ENCODE measurements around the gene ADGRL1.
"Not testable (repeated sequence)": the region's sequence is repeated elsewhere in the genome, so short reads cannot be mapped to it uniquely, and the experiment has no call there.

Gene ADGRL1

DNA sequence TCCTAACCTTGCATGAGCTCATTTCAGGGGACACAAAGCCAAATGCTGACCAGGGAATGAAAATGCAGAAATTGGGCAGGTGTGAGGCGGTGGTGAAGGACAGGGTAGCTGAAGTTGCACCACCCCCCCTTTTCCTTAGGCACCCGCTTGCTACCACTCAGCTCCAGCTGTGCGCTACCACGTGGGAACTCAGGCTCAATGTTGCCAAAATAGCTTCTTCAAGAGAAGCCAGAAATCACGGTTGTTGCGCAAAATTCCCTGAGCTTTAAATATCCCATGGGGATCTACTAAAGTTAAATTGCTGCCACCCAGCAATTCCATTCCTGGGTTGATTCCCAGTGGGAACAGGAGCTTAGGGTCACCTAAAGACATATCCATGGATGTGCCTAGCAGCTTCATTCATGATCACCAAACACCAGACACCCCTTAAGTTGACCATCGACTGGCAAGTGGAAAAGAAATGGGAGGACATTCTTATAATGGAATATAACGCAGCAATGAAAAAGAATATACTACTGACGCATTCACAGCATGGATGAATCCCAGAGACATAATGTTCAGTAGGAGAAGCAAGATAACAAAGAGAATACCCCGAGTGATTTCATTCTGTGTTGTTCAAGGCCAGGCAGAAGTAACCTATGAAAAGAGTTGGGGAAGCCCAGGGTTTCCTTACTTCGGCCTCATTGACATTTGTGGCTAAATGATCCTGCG is 12.8 kb upstream of the ADGRL1 start:
- in situ Hi-C loops (cut with HindIII; ENCODE audit: low sequenced_read_pairs) = no loop called here

- in situ Hi-C loops (cut with HindIII; ENCODE audit: low sequenced_read_pairs) = not testable (repeated sequence)
Measured at GRCh38 chr19:14217886-14218285, 11.9 kb upstream of the ADGRL1 start.

DNA sequence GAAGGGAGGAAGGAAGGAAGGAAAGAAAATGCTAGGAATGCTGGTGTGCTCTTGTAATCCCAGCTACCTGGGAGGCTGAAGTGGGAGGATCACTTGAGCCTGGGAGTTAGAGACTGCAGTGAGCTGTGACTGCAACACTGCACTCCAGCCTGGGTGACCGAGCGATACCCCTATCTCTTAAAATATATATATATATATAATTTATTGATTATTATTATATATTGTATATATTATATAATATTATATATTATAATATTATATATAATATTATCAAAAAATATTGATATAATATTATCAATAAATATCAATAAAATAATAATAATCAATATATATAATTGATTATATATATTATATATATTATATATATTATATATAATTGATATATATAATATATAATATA is 8.6 kb upstream of the ADGRL1 start:
- in situ Hi-C loops (cut with HindIII; ENCODE audit: low sequenced_read_pairs) = no loop called here

GRCh38 chr19:14210182-14210581 is 4.2 kb upstream of the ADGRL1 start:
- in situ Hi-C loops (cut with HindIII; ENCODE audit: low sequenced_read_pairs) = not testable (repeated sequence)

- in situ Hi-C loops (cut with HindIII; ENCODE audit: low sequenced_read_pairs) = not testable (repeated sequence)
Measured at GRCh38 chr19:14209401-14209800, 3.4 kb upstream of the ADGRL1 start.

DNA sequence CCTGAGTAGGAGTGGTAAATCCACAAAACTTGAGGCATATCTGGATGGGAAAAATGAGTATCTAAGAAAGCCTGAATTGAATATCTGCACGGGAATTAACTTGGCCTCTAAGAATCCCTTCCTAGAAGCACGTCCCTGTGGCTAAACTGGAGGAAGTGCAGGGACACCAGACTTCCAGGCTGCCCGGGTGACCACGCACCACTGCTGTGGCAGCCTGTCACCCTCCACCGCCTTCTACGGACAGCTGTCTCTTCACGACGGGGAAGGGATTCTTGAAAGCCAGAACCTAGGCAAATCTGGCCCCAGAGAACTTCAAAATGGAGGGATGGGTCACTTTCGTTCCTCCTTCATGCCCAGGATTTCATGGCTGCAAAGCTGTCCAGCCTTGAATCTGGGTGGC is 2.5 kb upstream of the ADGRL1 start:
- in situ Hi-C loops (cut with HindIII; ENCODE audit: low sequenced_read_pairs) = not testable (repeated sequence)

GRCh38 chr19:14207796-14208195 is 1.8 kb upstream of the ADGRL1 start:
- in situ Hi-C loops (cut with HindIII; ENCODE audit: low sequenced_read_pairs) = not testable (repeated sequence)

GRCh38 chr19:14206737-14207726 is 1.1 kb upstream of the ADGRL1 start:
- in situ Hi-C loops (cut with HindIII; ENCODE audit: low sequenced_read_pairs) = not testable (repeated sequence)

GRCh38 chr19:14206308-14206707 is 339 bp upstream of the ADGRL1 start:
- in situ Hi-C loops (cut with HindIII; ENCODE audit: low sequenced_read_pairs) = not testable (repeated sequence)

- in situ Hi-C loops (cut with HindIII; ENCODE audit: low sequenced_read_pairs) = not testable (repeated sequence)
Measured at GRCh38 chr19:14204676-14205451, 1.1 kb downstream of the ADGRL1 start.

DNA sequence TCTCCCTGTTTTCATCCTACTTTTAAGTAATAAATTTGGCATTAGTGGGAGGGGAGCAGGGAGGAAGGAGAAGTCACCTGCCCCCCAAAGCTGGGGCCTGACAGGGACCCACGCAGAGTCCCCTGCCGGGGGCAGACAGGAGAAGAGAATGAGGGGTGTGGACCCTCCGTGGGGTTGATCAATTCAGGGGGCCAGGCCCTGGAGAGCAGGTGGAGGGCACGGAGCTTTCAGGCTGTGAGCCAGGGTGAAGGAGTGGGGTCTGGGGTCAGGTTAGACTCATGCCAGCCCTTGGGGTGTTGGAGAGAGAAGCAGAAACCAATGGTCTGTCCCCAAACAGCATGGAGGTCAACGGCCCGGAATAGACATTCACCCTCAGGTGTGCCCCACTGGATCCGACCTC is 1.8 kb downstream of the ADGRL1 start:
- in situ Hi-C loops (cut with HindIII; ENCODE audit: low sequenced_read_pairs) = not testable (repeated sequence)

DNA sequence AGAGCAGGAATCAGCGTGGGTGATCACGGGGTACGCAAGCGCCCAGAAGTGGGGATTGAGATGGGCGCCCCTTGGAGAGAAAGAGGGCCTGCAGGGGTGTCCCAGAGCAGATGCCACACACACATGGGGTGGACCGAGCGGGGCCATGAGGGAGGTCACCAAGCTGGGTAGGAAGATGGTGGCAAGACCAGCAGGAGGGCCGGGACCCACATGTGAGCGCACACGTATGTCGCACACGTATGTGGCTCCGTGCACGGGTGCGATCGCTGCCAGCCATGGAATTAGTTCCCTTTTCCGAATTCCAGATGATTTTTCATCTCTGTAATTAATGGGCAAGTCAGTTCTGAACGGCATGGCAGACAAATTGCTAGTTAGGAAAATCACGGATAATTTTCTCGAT is 2.2 kb downstream of the ADGRL1 start:
- in situ Hi-C loops (cut with HindIII; ENCODE audit: low sequenced_read_pairs) = not testable (repeated sequence)

GRCh38 chr19:14203177-14203576 is 2.8 kb downstream of the ADGRL1 start:
- in situ Hi-C loops (cut with HindIII; ENCODE audit: low sequenced_read_pairs) = no loop called here

DNA sequence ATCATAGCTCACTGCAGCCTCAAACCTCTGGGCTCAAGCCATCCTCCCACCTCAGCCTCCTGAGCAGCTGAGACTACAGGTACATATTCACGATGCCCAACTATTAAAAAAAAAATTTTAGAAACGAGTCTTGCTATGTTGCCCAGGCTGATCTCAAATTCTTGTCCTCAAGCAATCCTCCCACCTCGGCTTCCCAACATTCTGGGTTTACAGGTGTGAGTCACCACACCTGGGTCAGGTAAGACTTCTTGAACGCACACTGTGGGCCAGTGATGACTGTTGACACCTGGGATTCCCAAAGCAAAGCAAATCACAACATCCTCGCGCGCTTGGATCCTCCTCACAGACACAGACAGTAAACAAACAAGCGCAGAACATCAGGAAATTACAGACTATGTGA is 4.5 kb downstream of the ADGRL1 start:
- in situ Hi-C loops (cut with HindIII; ENCODE audit: low sequenced_read_pairs) = not testable (repeated sequence)

DNA sequence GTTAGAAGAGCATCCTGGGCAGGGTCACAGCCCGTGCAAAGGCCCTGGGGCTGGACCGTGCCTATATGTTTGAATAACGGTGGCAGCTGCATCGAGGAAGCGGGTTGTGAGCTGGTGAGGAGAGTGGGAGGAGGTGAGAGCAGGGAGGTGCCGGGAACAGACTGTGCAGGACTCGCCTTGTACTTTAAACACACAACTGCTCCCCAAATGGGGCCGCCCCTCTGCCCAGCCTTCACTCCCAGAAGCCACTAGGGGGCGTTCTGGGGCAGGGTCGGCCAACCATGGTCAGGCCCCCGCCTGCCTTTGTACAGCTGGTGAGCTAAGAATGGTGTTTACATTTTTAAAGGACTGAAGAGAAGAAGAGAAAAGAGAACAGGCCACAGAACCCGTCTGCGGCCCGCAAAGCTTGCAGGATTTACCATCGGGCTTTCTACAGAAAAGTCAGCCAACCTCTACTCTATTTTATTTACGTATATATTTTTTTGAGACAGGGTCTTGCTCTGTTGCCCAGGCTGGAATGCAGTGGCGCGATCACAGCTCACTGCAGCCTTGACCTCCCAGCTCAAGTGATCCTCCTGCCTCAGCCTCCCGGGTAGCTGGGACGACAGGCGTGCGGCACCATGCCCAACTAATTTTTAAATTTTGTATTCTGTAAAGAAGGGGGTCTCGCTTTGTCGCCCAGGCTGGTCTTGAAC is 5.7 kb downstream of the ADGRL1 start:
- in situ Hi-C loops (cut with HindIII; ENCODE audit: low sequenced_read_pairs) = not testable (repeated sequence)

GRCh38 chr19:14198384-14199376 is 7.3 kb downstream of the ADGRL1 start:
- in situ Hi-C loops (cut with HindIII; ENCODE audit: low sequenced_read_pairs) = no loop called here

DNA sequence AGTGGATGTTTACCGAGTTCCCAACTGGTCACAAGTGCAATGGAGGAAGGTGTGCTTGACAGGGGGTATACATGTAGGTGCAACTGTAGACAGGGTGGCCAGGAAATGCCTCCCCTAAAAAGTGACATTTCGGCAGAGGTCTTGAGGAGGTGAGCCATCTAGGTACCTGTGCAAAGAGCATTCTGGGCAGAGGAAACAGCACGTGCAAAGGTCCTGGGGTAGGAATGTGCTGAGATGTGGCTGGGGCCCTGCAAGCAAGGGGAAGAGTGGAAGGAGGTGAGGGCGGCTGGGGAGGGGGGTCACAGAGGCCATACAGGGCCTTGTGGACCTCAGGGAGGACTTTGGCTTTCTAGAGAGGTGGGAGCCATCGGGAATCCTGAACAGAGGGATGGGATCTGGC is 8.1 kb downstream of the ADGRL1 start:
- in situ Hi-C loops (cut with HindIII; ENCODE audit: low sequenced_read_pairs) = no loop called here

DNA sequence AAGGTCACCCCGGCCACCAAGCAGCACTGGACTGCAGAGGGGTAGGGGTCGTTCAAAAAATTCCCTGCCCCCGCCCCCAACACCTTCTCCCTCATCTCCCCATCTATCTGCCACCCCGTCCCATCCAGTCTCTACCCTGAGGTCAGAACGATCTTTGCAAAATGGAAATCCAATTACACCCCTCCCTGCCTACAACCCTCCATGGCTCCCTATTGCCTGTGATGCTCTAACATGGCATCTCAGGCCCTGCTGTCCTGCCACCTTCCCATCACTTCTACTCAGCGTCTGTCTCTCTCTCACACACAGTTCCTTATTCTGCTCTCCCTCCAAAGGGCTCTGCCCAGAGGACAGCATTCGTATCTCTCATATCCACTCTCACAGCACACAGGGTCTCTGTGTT is 8.7 kb downstream of the ADGRL1 start:
- in situ Hi-C loops (cut with HindIII; ENCODE audit: low sequenced_read_pairs) = not testable (repeated sequence)

DNA sequence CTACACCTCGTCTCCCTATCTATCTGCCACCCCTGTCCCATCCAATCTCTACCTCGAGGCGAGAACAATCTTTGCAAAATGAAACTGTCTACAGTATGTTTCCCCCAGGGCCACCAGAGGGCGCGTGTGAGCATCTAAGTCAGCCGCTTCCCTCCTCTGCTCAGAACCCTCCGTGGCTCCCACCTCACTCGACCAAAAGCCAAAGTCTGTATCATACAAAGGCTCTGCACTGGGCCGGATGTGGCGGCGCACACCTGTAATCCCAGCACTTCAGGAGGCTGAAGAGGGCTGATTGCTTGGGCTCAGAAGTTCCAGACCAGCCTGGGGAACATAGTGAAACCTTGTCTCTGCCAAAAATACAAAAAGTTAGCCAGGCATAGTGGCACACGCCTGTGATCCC is 9.9 kb downstream of the ADGRL1 start:
- in situ Hi-C loops (cut with HindIII; ENCODE audit: low sequenced_read_pairs) = not testable (repeated sequence)
